GM12892 (cell line): ENCODE data around the gene GPR176.

Experiments used
- POLR2A ChIP-seq: IDR thresholded peaks from 2 replicates; pipeline ENCODE4 v1.6.1; 2011; ENCODE audit warnings: low read depth, low read length, control low read depth
- TAF1 ChIP-seq: IDR thresholded peaks from 2 replicates; pipeline ENCODE4 v1.6.1; 2011; ENCODE audit warnings: low read depth, mild to moderate bottlenecking, control low read depth, low read length, borderline replicate concordance

GRCh38 chr15:39761006-39761405 lies 159.1 kb downstream of the GPR176 start:
- TF ChIP-seq POLR2A: no peak
- no peak for TF ChIP-seq TAF1
